ENCODE results near the gene HSD17B1. TPM values are rescaled to one million over a fixed set of nuclear protein-coding genes. Genes with fewer than 3 reads are reported as not detected.
A peak's percentile ranks its signal among the peaks of the same experiment; 100 is the strongest.

The HSD17B1 gene
- total and polyA plus RNA-seq, 2 of the 4 experiments (the other 2 are of a cell fraction): 0.72 to 1.4 TPM

DNA sequence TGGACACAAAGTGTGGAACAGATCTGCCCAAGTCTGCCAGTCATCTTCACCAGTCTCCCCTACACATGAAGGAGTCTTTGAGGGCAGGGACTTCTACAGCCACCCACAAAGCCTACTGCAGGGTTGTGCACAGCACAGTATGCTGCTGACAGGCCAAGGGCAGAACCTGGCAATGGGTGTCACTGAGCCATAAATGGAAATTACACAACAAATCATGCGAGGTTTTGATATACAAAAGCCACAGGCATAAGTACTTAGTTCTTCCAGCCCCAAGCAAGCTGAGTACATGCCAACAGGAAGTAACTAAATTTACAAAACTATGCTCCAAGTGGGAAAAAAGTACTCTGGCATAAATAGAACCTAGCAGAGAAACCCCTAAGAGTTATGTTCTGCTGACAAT, 32.6 kb downstream of the HSD17B1 start:
- ATAC-seq (ENCODE audit: low read depth) (peak; percentile 39), DNase-seq (no peak)
- no peak overlapping the region for H3K56ac ChIP-seq (ENCODE audit: extremely low read depth, insufficient read depth, low read length)
- no peak overlapping the region for H3K4me2 ChIP-seq (ENCODE audit: low read depth, low read length)
- dilution Hi-C loops (cut with HindIII; ENCODE audit: low sequenced_read_pairs, unreplicated experiment) (no loop called here), in situ Hi-C loops (cut with MboI; ENCODE audit: low sequenced_read_pairs) (no loop called here), intact Hi-C loops (cut with micrococcal nuclease) (no loop called here)
- no peak overlapping the region for H3K4me3 ChIP-seq (ENCODE audit: insufficient read depth, low read depth, low read length)
- H3K18ac ChIP-seq (ENCODE audit: low read depth, low read length): no peak overlapping the region
- H3K4ac ChIP-seq (ENCODE audit: low read depth, low read length): no peak overlapping the region
- no peak overlapping the region for H2AK9ac ChIP-seq (replicated peaks; ENCODE audit: low read depth, low read length, poor library complexity)
- no peaks in the 10 kb centered on the region for H3K9me3 ChIP-seq (ENCODE audit: control insufficient read depth, insufficient read depth, low read length)
- H3K4me1 ChIP-seq (ENCODE audit: control insufficient read depth, insufficient read depth, low read length): no peaks in the 10 kb centered on the region
- H3K14ac ChIP-seq (replicated peaks; ENCODE audit: low read depth, low read length): no peak overlapping the region
- POLR2A ChIA-PET (ENCODE audit: unreplicated experiment): no interaction called here
- H2BK15ac ChIP-seq (ENCODE audit: low read depth, low read length): no peak overlapping the region
- H2AFZ ChIP-seq (replicated peaks; ENCODE audit: low read length, poor library complexity): no peak overlapping the region
- no peaks in the 10 kb centered on the region for H3K27me3 ChIP-seq (ENCODE audit: control insufficient read depth, insufficient read depth, low read length)
- H4K20me1 ChIP-seq (ENCODE audit: insufficient read depth, low read length): peaks cover 17% of the 10 kb centered on the region; the same call in 1 of the 2 replicates
- no peak overlapping the region for H3K9ac ChIP-seq (ENCODE audit: low read depth, low read length)
- H4K5ac ChIP-seq (ENCODE audit: low read depth, low read length): no peak overlapping the region
- 0 out of 4 replicates have a peak, but pooled peaks cover 4 to 7% of the 10 kb centered on the region in 2 experiments for H3K79me1 ChIP-seq (ENCODE audit: low read depth in 1 of 2, low read length in 2 of 2)
- H3K27ac ChIP-seq (ENCODE audit: insufficient read depth, low read length): no peak overlapping the region
- no TSS peak for BruUV-seq (replicated peaks)
- no CpG with 5 or more reads among the region's 1 CpG for WGBS, 2 experiments (ENCODE audit: extremely low coverage in 2 of 2, insufficient read length in 1 of 2)
- no peak overlapping the region for H2BK5ac ChIP-seq (ENCODE audit: low read depth, low read length, poor library complexity, severe bottlenecking)
- TF ChIP-seq MXI1 (IDR thresholded peaks at IDR 0.05; ENCODE audit: borderline replicate concordance, low read depth, low read length) (no peak), USF2 (IDR thresholded peaks at IDR 0.05; ENCODE audit: low read depth, low read length) (no peak), FOS (IDR thresholded peaks at IDR 0.05; ENCODE audit: low read depth, low read length) (no peak)
- TF ChIP-seq, protein P1, sequence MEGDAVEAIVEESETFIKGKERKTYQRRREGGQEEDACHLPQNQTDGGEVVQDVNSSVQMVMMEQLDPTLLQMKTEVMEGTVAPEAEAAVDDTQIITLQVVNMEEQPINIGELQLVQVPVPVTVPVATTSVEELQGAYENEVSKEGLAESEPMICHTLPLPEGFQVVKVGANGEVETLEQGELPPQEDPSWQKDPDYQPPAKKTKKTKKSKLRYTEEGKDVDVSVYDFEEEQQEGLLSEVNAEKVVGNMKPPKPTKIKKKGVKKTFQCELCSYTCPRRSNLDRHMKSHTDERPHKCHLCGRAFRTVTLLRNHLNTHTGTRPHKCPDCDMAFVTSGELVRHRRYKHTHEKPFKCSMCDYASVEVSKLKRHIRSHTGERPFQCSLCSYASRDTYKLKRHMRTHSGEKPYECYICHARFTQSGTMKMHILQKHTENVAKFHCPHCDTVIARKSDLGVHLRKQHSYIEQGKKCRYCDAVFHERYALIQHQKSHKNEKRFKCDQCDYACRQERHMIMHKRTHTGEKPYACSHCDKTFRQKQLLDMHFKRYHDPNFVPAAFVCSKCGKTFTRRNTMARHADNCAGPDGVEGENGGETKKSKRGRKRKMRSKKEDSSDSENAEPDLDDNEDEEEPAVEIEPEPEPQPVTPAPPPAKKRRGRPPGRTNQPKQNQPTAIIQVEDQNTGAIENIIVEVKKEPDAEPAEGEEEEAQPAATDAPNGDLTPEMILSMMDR (conservative IDR thresholded peaks at IDR 0.05; ENCODE audit: low read depth, low read length): no peak
- no peaks in the 10 kb centered on the region; the same call in 1 of the 2 replicates for H3K9me1 ChIP-seq (ENCODE audit: insufficient read depth, low read length)
- H3K23ac ChIP-seq (ENCODE audit: low read depth, low read length): no peak overlapping the region
- H2BK120ac ChIP-seq (ENCODE audit: low read depth, low read length): no peak overlapping the region
- H2BK20ac ChIP-seq (ENCODE audit: low read depth, low read length): no peak overlapping the region
- H4K91ac ChIP-seq (ENCODE audit: insufficient read depth, low read depth, low read length): no peak overlapping the region
- no peak overlapping the region for H2AK5ac ChIP-seq (ENCODE audit: low read depth, low read length)
- CTCF ChIA-PET: no interaction called here
- H4K8ac ChIP-seq (ENCODE audit: low read depth in 2 of 2, low read length in 2 of 2): no peak overlapping the region
- H3K36me3 ChIP-seq (ENCODE audit: control insufficient read depth, insufficient read depth, low read length): peaks cover 67% of the 10 kb centered on the region

Measured in IMR-90 (cell line).